ENCODE measurements around the gene DENND5A. TPM values are rescaled to one million over a fixed set of nuclear protein-coding genes. Genes with fewer than 3 reads are reported as not detected.

Gene DENND5A
- total RNA-seq, 1 experiment from 2014 or later = 37.7 TPM

GRCh38 chr11:9130297-9130696 is 134.9 kb downstream of the DENND5A start:
- POLR2A ChIA-PET (ENCODE audit: unreplicated experiment) = interaction anchor here (0.5 kb wide), 1 partner anchor 101 kb away, joined by 3 read pairs; no protein-coding TSS in a partner anchor
- intact Hi-C loops (cut with micrococcal nuclease) = no loop called here
- no peak for DNase-seq
- no peak overlapping the region for H3K4me3 ChIP-seq (ENCODE audit: low read length)
- CTCF ChIA-PET = no interaction called here
- TF ChIP-seq EZH2phosphoT487 (IDR thresholded peaks at IDR 0.05; ENCODE audit: borderline replicate concordance, low read length) = no peak
- TF ChIP-seq CTCF (conservative IDR thresholded peaks at IDR 0.05; ENCODE audit: low read depth, low read length) = no peak
- TF ChIP-seq EZH2 (IDR thresholded peaks at IDR 0.05; ENCODE audit: low read length, unreplicated experiment) = no peak
- H2AFZ ChIP-seq (ENCODE audit: low read length) = no peak overlapping the region
- no peak overlapping the region for H3K27ac ChIP-seq (ENCODE audit: low read length)
- no peaks in the 10 kb centered on the region for H3K9me2 ChIP-seq (replicated peaks; ENCODE audit: low read length)
- H3K27me3 ChIP-seq (ENCODE audit: low read length) = no peaks in the 10 kb centered on the region
- H3F3A ChIP-seq (ENCODE audit: low read length, unreplicated experiment) = no peaks in the 10 kb centered on the region
- H3K9me3 ChIP-seq (ENCODE audit: low read length) = no peaks in the 10 kb centered on the region
- peaks cover 12% of the 10 kb centered on the region for H3K4me1 ChIP-seq (ENCODE audit: insufficient read depth, low read length)
- H4K20me1 ChIP-seq (ENCODE audit: low read length) = no peaks in the 10 kb centered on the region
- H3K9ac ChIP-seq (ENCODE audit: low read length) = no peak overlapping the region
- ATAC-seq = no peak
- H3K36me3 ChIP-seq (ENCODE audit: low read depth, low read length) = no peaks in the 10 kb centered on the region
- H3K79me2 ChIP-seq (ENCODE audit: low read length) = no peaks in the 10 kb centered on the region
- BruUV-seq (replicated peaks) = no TSS peak
- no peak overlapping the region for H3K4me2 ChIP-seq (ENCODE audit: low read length)

GRCh38 chr11:9126636-9127035 is 138.5 kb downstream of the DENND5A start:
- Histone ChIP-seq H3K4me2 (ENCODE audit: low read length) (no peak overlapping the region), H3K27ac (ENCODE audit: low read length) (peak overlapping the region; percentile 19), H3K4me3 (ENCODE audit: low read length) (no peak overlapping the region), H4K20me1 (ENCODE audit: low read length) (no peaks in the 10 kb centered on the region), H3K9ac (ENCODE audit: low read length) (no peak overlapping the region), H3K4me1 (ENCODE audit: insufficient read depth, low read length) (peaks cover 12% of the 10 kb centered on the region), H2AFZ (ENCODE audit: low read length) (no peak overlapping the region), H3K36me3 (ENCODE audit: low read depth, low read length) (no peaks in the 10 kb centered on the region), H3K79me2 (ENCODE audit: low read length) (no peaks in the 10 kb centered on the region), H3K9me3 (ENCODE audit: low read length) (no peaks in the 10 kb centered on the region), H3K9me2 (replicated peaks; ENCODE audit: low read length) (no peaks in the 10 kb centered on the region), H3F3A (ENCODE audit: low read length, unreplicated experiment) (no peaks in the 10 kb centered on the region), H3K27me3 (ENCODE audit: low read length) (no peaks in the 10 kb centered on the region)
- ChIA-PET CTCF (no interaction called here), POLR2A (ENCODE audit: unreplicated experiment) (no interaction called here)
- ATAC-seq = peak; percentile 40
- DNase-seq = no peak
- intact Hi-C loops (cut with micrococcal nuclease) = no loop called here
- BruUV-seq (replicated peaks) = no TSS peak
- TF ChIP-seq EZH2 (IDR thresholded peaks at IDR 0.05; ENCODE audit: low read length, unreplicated experiment) (no peak), EZH2phosphoT487 (IDR thresholded peaks at IDR 0.05; ENCODE audit: borderline replicate concordance, low read length) (no peak), CTCF (conservative IDR thresholded peaks at IDR 0.05; ENCODE audit: low read depth, low read length) (no peak)

- no TSS peak for BruUV-seq (replicated peaks)
- ATAC-seq (no peak), DNase-seq (no peak)
- Histone ChIP-seq H3K27ac (ENCODE audit: low read length) (no peak overlapping the region), H3K27me3 (ENCODE audit: low read length) (no peaks in the 10 kb centered on the region), H3K9ac (ENCODE audit: low read length) (no peak overlapping the region), H3K4me3 (ENCODE audit: low read length) (no peak overlapping the region), H3K4me1 (ENCODE audit: insufficient read depth, low read length) (peaks cover 12% of the 10 kb centered on the region), H2AFZ (ENCODE audit: low read length) (no peak overlapping the region), H3K4me2 (ENCODE audit: low read length) (no peak overlapping the region), H3K9me2 (replicated peaks; ENCODE audit: low read length) (no peaks in the 10 kb centered on the region), H3K79me2 (ENCODE audit: low read length) (no peaks in the 10 kb centered on the region), H4K20me1 (ENCODE audit: low read length) (no peaks in the 10 kb centered on the region), H3K9me3 (ENCODE audit: low read length) (no peaks in the 10 kb centered on the region), H3K36me3 (ENCODE audit: low read depth, low read length) (no peaks in the 10 kb centered on the region), H3F3A (ENCODE audit: low read length, unreplicated experiment) (no peaks in the 10 kb centered on the region)
- ChIA-PET POLR2A (ENCODE audit: unreplicated experiment) (no interaction called here), CTCF (no interaction called here)
- TF ChIP-seq EZH2 (IDR thresholded peaks at IDR 0.05; ENCODE audit: low read length, unreplicated experiment) = no peak
- no peak for TF ChIP-seq EZH2phosphoT487 (IDR thresholded peaks at IDR 0.05; ENCODE audit: borderline replicate concordance, low read length)
- no peak for TF ChIP-seq CTCF (conservative IDR thresholded peaks at IDR 0.05; ENCODE audit: low read depth, low read length)
- intact Hi-C loops (cut with micrococcal nuclease) = no loop called here
These were observed 139.8 kb downstream of the DENND5A start for GRCh38 chr11:9125185-9125886.

Data from PC-3 (cell line).